GM19240 (cell line): Measurements from ENCODE around the gene ECEL1.
"Not testable (repeated sequence)": the region's sequence is repeated elsewhere in the genome, so short reads cannot be mapped to it uniquely, and the experiment has no call there.

Experiments
- DNase-seq: peaks from one replicate; pipeline ENCODE4 v3.0.0; 2011; ENCODE audit warnings: low spot score; ENCODE audit not compliant: insufficient read length

ECEL1 gene

GRCh38 chr2:232460171-232460570 lies 27.5 kb downstream of the ECEL1 start:
- DNase-seq, result no peak

GRCh38 chr2:232459419-232460035 lies 28.1 kb downstream of the ECEL1 start:
- no peak for DNase-seq

- DNase-seq, result no peak
These were observed 28.8 kb downstream of the ECEL1 start for GRCh38 chr2:232458661-232459418.

- DNase-seq, result no peak
These were observed 29.5 kb downstream of the ECEL1 start for GRCh38 chr2:232458051-232458660.

GRCh38 chr2:232457121-232458011 lies 30.3 kb downstream of the ECEL1 start:
- DNase-seq, result no peak

- no peak for DNase-seq
These were observed 31.1 kb downstream of the ECEL1 start for GRCh38 chr2:232456296-232457120.

- no peak for DNase-seq
These were observed 32.0 kb downstream of the ECEL1 start, which contains the start of gene ALPI for GRCh38 chr2:232455426-232456255. Gene ALPI (plus strand): TSS chr2:232456153. CDS start chr2:232456200, 47 bp downstream.

- DNase-seq, result no peak
These were observed 33.0 kb downstream of the ECEL1 start for GRCh38 chr2:232454630-232455029.

GRCh38 chr2:232451645-232452044 lies 36.0 kb downstream of the ECEL1 start:
- not testable (repeated sequence) for DNase-seq

- DNase-seq, result no peak
These were observed 37.7 kb downstream of the ECEL1 start for GRCh38 chr2:232449964-232450363.

GRCh38 chr2:232448304-232448690 lies 39.3 kb downstream of the ECEL1 start:
- no peak for DNase-seq

GRCh38 chr2:232447638-232448303 lies 39.9 kb downstream of the ECEL1 start:
- DNase-seq, result no peak

GRCh38 chr2:232447091-232447620 lies 40.5 kb downstream of the ECEL1 start:
- no peak for DNase-seq

- DNase-seq, result not testable (repeated sequence)
These were observed 41.3 kb downstream of the ECEL1 start for GRCh38 chr2:232446266-232446777.

- DNase-seq, result not testable (repeated sequence)
These were observed 42.3 kb downstream of the ECEL1 start for GRCh38 chr2:232445149-232445885.

- peak; percentile 35 for DNase-seq
These were observed 43.1 kb downstream of the ECEL1 start for GRCh38 chr2:232444409-232445148.
